ENCODE measurements around the gene SCN2A.
A peak's percentile ranks its signal among the peaks of the same experiment; 100 is the strongest.
"Not testable (repeated sequence)": the region's sequence is repeated elsewhere in the genome, so short reads cannot be mapped to it uniquely, and the experiment has no call there.

Gene SCN2A

DNA sequence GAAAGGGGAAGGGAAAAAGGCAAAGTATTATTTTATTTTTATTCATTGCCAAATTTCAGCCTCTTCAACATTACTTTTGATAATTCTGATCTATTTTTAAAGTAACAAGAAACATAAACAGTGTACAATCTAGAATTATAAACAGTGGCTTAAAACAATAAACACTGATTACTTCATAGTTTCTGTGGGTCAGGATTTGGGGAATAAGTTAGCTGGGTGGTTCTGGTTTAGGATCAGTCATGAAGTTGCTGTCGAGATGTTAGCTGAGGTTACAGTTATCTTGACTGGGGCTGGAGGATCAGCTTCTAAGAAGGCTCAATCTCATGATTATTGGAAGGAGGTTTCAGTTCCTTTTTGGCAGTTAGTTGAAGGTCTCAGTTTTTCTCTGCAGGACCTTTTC is 109.2 kb downstream of the SCN2A start:
- DNase-seq: no peak

DNA sequence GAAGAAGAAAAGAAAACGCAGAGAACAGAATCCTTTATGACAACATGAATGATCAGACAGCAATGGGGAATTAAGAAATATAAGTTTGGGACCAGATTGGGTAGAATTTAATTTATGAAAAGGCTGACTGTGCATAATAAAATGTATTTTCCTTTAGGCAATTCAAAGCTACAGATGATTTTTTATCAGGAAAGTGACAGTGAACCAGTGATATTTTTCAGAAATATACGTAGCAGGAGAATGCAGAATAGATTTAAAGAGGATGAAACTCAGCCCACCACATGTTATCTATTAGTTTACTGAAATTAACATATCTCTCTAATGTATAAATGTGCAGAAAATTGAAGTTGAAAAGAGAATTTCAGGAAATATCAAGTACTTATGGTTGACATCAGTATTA is 110.0 kb downstream of the SCN2A start:
- DNase-seq: no peak

DNA sequence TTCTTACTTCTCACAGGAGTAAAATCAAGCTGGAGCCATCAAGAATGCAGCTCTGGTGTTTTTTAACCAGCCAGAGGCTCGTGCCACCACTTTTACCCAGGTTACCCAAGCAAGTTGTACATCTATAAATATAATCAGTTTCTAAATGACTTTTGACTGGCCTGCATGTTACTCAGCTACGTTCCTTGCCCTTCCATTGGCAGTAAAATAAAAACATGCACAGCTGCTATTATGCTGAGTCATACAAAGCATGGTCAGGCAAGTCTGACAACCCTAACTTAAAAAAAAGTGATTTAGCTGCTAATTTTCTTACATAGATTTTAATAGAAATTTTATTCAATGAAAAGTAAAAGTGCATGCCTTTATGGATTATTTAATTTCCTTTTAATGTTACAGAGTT is 118.5 kb downstream of the SCN2A start:
- no peak for DNase-seq

DNA sequence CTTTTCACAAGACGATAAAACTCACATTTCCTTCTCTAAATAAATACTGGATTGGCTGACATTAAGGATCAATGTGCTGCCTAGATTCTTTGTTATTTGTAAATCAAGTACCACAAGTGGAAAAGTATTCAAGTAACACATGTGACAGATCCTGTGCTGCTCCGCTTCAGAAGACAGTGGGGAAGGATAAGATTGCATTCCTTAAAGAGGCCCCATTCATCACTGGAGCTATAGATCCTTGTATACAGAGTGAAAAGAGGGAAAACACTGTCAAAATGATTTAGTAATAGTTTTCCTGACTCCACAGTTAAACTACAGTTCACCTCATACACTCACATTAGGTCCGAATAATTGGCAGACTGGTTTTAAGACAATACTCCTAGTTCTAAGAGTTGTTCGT is 122.3 kb downstream of the SCN2A start:
- DNase-seq: no peak

DNA sequence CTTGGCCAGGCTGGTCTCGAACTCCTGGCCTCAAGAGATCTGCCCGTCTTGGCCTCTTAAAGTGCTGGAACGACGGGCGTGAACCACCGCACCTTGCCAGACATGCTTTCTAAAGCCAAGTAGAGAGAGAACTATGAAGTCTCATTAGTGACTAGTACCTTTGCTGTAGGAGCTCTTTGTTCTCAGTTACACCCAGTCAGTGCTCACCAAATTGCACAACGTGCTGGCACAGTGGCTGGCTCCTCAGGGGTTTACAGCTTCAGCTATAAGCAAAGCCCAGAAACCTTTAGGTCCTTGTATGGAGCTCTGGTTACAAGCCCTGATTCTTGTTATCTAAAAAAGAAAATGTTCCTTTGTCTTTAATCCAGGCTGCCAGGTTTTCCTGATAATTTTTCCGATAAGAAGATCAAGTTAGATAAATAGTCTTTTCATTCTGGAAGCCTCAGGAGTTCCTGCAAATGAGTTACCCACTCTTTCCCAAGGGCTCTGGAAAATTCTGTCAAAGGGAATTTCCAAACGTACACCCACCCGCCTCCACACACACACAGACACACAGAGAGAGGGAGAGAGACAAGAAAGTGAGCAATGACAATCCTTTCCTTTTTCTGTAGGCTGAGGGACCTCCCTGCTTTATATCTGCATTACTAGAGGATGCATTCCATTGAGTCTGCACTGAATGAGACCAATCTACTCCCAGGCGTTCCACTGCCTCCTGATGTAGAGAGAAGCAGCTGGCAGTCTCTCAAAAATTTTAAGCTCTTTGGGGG is 130.1 kb downstream of the SCN2A start:
- DNase-seq: no peak

DNA sequence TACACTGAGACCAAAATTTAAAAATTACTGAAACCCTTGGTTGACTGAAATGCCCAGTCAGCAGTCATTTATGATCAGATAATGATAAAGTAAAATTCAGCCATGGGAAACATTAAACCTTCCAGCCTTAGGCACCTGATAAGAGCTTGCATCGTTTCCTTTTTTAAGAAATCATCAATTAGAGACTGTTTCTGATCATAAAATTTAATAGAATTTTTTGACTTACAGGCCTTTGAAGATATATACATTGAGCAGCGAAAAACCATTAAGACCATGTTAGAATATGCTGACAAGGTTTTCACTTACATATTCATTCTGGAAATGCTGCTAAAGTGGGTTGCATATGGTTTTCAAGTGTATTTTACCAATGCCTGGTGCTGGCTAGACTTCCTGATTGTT is 130.7 kb downstream of the SCN2A start:
- no peak for DNase-seq

DNA sequence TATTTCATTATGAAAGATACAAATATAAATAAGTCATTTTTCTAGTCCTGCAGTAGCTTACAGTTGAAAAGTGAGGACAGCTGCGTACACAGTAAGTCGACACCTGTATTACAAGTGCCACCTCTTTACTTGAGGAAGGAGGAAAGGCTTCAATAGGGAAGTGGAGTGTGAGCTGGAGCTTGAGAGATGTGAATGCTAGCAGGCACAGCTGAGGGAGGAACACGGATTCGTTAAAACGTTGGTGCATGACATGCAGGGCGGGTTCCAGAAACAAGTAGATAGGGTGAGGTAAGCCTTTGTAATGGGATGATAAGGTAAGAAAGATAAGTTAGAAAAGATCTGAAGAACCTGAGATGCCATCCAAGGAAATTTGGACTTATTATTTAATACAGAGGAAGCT is 132.1 kb downstream of the SCN2A start:
- DNase-seq: no peak

DNA sequence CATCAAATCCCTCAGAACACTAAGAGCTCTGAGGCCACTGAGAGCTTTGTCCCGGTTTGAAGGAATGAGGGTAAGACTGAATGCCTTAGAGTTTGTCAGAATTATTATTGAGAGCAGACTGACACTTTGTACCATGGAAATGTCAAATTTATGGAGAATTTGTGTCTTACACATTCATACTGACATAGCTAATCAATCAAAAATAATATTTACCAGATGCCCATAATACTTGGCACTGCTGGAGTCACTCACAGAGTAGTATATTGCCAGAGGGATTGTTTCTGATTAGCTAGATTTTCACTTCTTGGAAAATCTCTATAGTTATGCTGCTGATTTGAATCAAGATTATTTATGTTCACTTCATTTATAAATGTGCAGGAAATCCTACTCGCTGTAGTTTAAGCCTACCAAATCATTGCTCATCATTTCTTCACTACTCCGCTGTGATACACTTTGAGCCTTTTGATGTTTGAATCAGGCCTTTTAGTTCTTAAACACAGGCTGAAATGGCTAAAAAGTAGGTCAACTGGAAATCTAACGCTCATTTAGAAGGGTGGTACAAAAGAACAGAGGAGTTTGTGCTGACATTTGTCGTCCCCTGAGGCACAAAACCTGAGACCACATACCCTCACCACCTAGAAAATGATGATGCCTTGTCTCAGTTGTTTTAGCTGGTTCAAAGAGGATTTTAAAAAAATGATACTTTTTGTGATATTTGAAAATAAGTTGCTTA is 134.2 kb downstream of the SCN2A start:
- no peak for DNase-seq

DNA sequence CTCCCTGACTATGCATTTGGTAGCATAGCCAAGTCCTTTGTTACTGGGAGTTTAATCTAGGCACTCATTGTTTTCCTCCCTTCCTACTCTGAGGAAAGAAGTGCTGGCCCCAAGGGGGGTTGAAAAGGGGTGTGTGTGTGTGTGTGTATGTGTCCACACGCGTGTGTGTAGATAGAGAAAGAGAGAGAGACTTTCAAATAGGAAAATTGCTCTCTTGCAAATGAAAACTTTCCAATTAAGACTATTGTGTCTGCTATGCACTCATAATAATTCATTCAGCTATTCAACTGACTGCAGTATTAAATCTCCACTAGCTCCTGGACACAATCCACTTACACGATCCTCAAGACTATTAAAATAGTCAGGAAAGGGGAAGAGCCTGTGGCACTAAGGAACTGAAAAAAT is 137.4 kb downstream of the SCN2A start:
- no peak for DNase-seq

DNA sequence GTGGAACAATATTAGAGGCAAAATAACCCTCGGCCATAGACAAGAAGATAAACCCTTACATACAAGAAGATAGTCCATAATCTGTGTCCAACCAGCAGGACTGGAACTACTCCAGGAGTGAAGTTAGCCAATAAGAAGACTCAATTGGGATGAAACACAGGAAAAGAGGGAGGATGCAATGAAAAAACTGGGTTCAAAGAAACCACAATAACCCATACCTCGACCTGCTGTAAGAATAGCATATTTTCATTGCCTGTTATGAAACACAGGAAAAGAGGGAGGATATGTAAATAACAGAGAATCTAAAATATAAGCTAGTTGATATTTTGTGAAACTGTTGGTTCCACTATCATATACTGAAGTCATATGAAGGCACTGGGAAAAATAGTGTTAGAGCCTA is 143.1 kb downstream of the SCN2A start:
- no peak for DNase-seq

DNA sequence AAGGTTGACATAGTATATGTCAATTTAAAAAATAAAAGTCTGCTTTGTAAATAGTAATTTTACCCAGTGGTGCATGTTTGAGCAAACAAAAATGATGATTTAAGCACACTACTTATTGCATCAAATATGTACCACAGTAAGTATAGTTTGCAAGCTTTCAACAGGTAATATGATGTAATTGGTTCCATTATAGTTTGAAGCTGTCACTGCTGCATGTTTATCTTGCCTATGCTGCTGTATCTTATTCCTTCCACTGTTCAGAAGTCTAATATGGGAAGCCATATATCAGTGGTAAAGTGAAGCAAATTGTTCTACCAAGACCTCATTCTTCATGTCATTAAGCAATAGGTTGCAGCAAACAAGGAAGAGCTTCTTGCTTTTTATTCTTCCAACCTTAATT is 151.7 kb downstream of the SCN2A start:
- DNase-seq: no peak

DNA sequence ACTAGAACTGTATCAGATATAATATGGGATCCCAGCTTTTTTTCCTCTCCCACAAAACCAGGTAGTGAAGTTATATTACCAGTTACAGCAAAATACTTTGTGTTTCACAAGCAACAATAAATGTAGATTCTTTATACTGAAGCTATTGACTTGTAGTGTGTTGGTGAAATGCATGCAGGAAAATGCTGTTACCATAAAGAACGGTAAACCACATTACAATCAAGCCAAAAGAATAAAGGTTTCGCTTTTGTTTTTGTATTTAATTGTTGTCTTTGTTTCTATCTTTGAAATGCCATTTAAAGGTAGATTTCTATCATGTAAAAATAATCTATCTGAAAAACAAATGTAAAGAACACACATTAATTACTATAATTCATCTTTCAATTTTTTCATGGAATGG is 152.6 kb downstream of the SCN2A start:
- DNase-seq: no peak

DNA sequence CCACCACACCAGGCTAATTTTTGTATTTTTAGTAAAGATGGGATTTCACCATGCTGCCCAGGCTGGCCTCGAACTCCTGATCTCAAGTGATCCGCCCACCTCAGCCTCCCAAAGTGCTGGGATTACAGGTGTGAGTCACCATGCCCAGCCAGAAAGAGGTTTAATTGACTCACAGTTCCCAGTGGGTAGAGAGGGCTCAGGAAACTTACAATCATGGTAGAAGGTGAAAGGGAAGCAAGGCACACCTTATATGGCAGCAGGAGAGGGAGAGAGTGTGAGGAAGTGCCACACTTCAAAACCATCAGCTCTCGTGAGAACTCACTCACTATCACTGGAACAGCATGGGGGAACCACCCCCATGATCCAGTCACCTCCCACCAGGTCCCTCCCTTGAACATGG is 159.4 kb downstream of the SCN2A start:
- DNase-seq: not testable (repeated sequence)

DNA sequence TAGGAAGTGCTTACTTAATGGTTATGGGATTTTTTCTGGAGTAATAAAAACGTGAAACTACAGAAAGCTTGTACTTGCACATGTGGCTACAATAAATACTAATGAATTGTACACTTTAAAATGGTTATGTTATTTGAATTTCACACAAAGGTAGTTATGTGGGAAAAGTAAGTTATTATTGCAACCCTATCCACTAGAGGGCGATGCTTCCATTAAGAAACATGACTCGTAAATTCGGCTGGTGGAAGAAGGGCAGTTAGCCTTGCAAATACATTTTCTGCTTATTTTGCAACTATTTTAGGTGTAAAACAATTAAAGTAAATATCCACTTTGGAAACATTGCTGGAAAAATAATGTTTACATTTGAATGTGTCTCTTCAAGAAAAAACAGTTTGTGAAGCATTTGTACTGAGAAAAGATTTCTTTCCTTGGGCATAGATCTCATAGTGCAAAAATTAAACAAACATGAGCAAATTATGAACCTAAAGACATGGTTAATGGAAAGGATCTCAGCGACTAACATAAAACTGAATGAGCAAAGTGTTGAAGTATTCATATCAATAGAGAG is 162.2 kb downstream of the SCN2A start:
- peak; percentile 73 for DNase-seq

DNA sequence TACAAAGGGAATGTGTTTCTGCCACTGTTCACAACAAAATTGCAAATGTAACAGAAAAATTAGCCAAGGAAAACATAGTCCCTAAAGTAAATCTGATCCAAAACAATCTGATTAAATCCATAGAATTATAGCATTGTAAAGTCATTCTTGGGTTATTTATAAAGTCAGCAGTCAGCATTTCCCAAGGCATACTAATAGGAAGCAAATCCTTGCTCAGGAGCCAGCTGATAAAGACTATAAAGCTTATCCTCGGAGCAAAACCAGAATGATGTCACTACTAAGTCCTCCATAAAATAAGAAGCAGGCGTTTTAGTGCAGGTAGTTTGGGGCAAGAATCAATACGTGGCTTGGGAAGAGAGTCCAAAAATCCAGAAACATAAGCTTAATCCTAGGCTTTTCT is 162.9 kb downstream of the SCN2A start:
- no peak for DNase-seq

DNA sequence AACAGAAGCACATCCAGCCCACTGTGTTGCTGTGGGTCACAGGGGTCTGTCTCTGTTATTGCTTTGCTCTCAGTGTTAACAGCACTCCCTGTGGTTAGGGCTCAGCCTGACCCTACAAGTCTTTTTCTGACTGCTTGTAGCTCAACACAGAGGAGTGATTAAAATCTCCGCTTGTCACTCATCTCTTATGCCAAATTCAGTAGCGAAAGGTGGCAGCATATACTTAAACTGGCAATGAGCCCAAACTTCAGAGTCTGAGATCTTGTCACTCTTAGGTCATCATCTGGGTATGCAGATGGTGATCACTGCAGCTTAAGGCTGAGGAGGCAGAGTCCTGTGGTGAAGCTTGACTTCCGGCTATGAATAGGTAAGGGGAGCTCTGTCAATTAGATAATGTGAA is 167.0 kb downstream of the SCN2A start:
- DNase-seq: no peak

DNA sequence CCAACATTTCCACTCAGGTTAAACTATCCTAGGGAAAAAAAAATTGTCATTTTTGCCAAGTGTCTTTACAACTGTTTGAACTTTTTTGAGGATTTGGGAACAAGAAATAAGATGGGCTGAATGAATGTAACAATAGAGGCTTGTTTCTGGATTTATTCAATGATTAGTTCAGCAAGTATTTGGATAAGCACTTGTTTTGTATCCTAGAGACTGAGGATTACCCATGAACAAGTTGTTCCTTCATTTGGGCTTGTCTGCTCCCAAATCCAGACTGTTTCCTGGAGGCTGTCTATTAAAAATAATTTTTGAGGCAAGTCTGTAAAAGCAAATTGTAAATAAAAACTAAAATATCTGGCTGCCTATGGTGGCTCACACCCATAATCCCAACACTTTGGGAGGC is 168.3 kb downstream of the SCN2A start:
- DNase-seq: no peak

DNA sequence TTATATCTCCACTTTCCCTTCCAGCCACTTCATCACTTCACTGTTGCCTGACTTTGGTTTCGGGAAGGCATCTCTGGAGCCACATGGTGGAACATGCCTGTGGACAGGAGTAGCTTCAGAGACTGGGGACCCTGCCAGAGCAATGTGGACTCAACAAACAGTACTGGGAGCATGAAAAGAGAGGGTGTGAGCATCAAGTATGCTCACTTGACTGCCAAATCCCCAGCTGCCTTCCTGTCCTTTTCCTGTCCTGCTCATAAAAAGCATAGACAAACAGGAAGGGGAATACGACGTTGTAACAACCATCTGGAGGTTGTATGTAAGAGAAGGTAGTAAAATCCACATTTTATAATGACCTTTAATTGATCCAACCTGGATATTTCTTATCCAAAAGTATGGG is 169.0 kb downstream of the SCN2A start:
- no peak for DNase-seq

DNA sequence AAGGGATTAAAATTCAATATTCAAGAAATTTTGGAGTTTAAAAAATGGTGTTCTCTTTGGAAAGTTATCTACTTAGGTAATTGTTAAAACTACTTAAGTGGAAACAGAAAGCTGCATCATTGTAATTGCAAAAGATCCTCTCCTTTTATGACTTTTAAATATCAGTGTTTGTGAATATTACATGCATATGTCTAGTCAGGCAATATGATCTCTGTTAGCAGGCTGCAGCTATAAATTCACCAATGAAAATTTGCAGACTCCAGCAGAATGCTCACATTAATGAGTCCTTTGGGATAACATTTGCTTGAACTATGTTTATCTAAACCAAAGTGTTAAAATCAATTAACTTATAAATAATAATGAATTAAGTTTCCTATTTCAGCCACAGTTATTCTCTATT is 171.1 kb downstream of the SCN2A start:
- DNase-seq: no peak

DNA sequence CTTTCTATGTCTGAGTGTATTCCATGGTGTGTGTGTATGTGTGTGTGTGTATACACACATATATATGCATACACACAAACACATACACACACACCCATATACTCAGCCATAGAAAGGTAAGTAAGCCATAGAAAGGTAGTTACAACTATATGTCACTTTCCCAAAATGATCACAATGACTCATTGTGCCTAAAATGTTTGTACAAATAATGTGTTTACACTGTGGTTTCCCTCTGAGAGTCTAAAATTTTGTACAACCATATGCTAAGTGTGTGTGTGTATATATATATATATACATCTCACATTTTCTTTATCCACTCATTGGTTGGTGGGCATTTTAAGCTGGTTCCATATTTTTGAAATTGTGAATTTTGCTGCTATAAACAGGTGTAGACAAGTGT is 175.0 kb downstream of the SCN2A start:
- DNase-seq: no peak

DNA sequence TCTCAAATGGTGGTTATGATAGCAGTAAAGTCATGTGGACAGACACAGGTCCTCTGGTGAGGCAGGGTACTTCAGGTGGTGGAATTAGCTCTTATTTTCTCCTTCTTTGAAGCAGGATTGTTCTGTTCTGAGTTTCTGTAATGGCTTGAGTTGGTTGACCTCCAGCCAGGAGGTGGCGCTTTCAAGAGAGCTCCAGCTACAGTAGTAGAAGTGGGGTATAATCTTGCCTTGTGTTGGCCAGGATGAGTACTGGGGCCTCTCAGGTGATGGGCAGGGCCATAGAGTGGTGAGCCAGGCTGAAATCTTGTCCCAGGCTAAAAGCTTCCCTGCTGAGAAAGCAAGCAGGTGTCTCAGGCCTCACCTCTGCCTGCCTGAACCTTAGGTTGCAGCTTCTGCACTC is 177.8 kb downstream of the SCN2A start:
- DNase-seq: no peak

DNA sequence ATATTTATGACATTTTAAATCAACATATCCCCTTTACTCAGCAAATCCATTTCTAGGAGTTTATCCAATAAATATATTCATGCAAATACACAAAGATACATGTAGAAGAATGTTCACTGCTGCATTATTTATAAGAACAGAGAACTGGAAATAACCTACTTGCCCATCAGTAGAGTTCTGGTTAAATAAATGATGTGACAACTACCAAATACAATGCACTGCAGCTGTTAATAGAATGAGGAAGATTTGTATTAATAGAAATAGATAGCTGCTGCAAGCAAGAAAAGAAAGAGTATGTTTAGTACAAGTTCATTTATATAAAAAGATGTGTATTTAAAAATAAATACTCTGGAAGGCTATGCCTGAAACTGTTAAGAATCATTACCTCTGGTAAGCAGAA is 181.0 kb downstream of the SCN2A start:
- no peak for DNase-seq

DNA sequence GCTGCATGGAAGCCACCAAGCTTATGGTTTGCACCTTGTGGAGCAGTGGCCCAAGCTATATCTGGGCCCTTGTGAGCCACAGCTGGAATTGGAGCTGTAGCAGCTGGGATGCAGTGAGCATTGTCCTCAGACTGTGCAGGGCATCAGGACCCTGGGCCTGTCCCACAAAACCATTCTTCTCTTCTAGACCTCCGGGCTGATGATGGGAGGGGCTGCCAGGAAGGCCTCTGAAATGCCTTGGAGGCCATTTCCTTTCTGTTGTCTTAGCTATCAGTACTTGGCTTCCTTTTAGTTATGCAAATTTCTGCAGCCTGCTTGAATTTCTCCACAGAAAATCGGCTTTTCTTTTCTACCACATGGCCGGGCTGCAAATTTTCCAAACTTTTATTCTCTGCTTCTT is 183.9 kb downstream of the SCN2A start:
- no peak for DNase-seq

DNA sequence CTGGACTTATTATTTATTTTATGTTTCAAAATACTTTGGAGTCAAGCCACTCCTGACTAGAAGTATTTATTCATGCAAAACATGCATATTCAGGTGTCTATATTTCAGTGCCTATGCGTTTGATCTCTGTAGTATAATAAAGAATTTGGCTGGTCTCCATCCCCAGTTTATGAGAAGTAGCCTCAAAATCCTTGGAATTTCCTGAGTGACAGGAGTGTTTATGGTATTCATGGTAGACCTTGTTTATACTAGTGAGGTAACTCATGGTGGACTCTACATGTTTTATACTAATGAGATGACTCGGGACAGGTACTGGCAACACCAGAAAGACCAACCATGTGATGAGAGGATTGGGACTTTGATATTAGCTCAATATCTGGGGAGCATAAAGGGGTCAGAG is 186.3 kb downstream of the SCN2A start:
- no peak for DNase-seq

DNA sequence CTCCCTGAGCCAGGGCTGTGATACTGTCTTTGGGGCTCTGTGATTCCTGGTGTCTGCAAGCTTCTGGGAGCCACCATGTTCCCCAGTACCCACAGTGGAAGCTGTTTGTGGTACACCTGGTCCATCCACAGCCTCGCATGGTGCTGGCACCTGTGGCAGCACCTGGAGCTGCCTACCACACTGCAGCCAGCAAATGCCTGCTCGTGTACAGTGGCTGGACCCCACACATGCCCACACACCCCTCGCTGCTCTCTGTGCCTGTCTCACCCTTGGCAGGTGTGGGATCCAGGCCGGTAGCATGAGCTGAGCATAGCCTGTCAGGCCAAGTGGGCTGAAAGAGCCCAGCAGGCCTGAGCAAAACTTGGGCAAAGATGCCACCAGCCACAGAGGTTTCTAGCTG is 188.5 kb downstream of the SCN2A start:
- no peak for DNase-seq

Measured in suppressor macrophage treated with lipopolysaccharide for 4 hours (primary cell).